Activated T-helper 9 cell treated with anti-CD3 and anti-CD28 coated beads, Interleukin-2, amount 50 U/mL, for 16 hours (primary cell): Measurements from ENCODE around the gene DNM2.
"Not testable (repeated sequence)": the region's sequence is repeated elsewhere in the genome, so short reads cannot be mapped to it uniquely, and the experiment has no call there.

Experiments
- DNase-seq: peaks from one replicate; pipeline ENCODE4 v3.0.0-alpha.2; 2020; ENCODE audit warnings: low read depth

Gene DNM2

DNA sequence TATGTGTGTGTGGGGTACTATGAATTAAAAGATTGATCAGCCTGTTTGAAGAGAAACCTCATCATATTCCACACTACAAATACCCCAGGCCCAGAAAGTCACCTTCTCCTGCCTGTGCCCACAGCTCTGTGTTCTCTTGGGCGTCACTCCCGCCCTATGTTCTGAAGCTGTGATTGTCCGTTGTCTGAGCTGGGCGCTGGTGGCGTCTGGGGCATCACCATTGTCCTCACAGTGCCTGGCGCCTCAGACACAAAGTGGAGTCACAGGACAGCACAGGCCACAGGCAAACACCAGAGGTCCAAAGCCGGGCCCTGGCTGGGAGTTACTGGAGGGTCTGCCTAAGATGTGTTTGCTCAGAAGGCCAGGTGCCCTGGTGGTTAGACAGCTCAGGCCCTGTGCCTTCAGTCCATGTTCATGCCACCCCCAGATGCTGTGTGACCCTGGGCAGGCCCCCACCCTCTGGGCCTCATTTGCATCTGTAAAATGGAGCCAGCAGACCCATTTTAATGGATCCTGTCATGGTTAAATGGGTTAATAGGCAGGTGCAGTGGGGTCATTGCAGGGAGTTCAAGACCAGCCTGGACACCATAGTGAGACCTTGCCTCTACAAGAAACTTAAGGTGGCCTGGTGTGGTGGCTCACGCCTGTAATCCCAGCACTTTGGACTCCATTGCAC, 34.5 kb downstream of the DNM2 start:
- DNase-seq: no peak

DNA sequence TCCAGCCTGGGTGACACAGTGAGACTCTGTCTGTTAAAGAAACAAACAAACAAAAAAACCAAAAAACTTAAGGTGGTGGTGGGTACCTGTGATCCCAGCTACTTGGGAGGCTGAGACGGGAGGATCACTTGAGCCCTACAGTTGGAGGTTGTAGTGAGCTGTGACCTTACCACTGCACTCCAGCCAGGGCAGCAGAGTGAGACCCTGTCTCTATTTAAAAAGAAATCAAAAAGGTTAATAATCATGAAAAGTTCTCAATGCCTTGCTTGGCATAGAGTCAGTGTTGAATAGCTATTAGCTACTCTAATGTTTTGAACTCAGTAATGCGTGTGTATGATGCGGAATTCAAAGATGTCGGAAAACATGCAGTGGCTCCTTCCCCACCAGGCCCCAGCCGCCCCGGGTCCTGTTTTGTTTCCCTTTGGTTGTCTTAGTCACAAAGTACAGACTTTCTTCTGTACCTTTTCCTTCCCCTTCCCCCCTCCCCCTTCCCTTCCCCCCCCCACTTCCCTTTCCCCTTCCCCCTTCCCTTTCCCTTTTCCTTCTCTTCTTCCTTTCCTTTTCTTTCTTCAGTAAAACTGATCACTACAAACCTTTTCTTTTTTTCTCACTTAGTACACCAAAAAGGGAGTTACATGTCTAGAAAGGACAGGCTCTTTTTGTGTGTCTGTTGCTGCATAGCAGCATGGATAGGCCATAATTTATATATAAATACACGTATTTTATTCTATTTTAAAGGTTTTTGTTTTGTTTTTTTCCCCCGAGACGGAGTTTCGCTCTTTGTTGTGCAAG, 35.2 kb downstream of the DNM2 start:
- DNase-seq: no peak

DNA sequence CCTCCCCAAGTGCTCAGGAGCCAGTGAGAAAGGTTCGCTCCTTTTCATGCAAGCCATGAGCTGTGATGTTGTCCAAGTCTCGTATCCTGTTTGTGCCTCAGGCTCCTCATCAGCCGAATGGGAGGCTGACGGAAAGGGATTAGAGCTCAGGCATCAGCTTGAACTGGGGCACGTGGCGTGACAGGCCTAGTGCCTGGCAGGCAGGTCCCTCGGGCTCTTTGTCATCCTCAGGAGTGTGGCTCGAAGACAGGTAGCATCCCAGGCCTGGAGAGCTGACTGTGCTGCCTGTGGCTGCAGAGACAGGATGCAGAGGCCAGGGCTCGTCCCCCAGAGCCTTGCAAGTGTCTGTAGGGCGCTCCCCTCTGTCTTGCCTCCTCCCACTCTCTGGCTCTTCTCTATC, 38.5 kb downstream of the DNM2 start:
- no peak for DNase-seq

DNA sequence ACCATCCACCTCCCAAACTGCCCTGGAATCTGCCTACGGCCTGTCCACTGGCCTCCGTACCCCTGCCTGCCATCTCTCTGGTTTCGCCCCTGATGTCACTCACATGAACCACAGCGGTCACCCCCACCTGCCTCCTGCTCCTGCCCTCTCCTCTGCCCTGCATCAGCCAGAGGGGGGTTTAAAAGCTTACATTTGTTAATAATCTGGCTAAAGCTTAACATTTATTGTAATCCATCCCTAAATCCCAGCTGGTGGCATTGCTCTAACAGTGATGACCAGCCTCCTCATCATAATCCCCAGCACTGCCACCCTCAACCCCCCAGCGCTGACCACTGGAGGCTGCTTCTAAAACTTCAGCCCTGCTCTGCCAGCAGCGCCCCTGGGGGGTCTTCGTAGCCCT, 38.9 kb downstream of the DNM2 start:
- DNase-seq: no peak

DNA sequence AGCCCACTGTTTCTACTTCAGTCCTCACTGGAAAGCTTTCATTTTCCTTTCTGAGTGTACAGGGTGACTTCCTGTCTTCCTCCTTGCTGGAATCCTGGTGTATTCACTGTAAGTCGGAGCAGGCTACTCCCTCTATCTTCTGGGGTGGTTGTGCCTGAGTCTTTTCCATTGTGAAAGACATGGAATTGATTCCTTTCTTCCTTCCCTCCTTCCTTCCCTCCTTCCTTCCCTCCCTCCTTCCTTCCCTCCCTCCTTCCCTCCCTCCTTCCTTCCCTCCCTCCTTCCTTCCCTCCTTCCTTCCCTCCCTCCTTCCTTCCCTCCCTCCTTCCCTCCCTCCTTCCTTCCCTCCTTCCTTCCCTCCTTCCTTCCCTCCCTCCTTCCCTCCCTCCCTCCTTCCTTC, 40.2 kb downstream of the DNM2 start:
- not testable (repeated sequence) for DNase-seq

DNA sequence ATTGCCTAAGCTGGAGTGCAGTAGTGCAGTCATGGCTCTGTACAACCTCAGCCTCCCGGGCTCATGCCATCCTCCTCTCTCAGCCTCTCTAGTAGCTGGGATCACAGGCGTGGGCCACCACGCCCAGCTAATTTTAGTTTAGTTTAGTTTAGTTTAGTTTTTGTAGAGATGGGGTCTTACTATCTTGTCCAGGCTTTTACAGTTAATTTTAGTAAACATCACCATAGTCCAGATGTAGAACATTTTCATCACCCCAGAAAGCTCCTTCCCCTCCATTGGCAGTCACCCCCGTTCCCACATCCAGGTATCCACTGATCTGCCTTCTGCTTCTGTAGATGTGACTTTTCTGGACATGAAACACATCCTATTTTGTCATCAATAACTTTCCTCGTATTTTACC, 41.1 kb downstream of the DNM2 start:
- no peak for DNase-seq

DNA sequence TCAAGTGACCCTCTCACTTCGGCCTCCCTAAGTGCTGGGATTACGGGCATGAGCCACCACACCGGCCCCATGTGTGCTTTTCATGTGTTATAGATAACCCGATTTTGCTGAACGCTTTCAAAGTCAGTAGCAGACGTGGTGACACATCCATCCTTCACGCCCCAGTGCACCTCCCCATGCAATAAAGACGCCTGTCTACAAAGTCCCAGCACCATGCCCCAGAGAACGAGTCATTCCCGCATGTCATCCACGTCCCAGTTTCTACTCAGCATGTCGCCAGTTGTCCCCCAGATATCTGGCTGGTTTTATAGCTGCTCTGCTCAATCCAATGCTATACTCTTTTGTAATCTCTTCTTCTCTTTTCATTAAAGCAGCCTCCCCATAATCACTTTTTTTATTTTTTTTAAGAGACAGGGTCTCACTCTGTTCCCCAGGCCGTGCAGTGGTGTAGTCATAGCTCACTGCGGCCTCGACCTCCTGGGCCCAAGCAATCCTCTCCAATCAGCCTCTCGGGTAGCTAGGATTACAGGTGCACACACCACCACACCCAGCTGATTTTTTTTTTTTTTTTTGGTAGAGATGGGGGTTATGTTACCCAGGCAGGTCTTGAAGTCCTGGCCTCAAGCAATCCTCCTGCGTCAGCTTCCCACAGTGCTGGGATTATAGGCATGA, 42.5 kb downstream of the DNM2 start:
- peak; percentile 9 for DNase-seq

DNA sequence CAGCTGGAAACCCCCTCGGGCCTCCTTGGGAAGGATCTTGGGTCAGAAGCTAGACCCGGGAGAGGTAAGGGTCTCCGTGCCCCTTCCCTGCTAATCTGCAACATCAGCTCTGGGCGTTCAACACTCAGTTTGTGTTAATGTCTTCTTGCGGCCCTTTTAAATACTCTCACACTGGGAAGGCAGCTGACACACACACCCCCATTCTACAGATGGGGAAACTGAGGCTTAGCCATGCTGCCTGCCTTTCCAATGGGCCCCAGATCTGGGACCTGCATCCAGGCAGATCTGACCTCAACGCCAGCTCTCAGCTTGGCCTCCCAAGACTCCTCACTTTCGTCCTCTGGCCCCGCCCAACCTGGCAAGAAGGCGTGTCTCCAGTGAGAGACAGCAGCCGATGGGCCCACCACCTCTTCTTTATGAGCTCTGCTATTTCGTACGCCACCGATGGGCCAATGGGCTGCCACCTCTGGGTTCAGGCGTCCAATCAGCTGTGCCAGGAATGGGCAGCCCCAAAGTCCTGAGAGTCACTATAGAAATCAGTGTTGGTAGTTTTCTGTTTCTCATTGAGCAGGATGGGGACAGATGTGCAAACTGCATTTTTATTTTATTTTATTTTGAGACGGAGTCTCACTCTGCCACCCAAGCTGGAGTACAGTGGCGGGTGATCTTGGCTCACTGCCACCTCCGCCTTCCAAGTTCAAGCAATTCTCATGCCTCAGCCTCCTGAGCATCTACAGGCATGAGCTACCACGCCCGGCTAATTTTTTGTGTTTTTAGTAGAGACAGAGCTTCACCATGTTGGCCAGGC, 43.8 kb downstream of the DNM2 start:
- DNase-seq: no peak

DNA sequence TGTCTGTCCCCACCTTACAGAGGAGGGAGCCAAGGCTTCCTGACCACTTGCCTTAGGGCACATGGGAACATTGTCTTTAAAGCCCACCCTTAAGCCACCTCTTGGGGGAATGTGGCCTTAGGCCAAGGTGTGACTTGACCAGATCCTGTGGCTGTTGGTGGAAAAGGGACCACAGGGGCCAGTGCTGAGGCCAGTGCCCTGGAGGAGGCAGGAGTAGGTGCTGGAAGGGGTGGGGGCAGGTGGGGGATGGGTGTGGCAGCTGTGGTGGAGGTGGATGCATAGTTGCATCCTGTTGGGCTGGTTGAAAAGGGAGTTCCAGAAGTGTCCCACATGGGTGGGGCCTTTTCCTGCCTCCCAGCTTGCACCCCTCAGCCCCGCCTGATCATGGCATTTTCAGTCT, 44.8 kb downstream of the DNM2 start:
- DNase-seq: no peak

DNA sequence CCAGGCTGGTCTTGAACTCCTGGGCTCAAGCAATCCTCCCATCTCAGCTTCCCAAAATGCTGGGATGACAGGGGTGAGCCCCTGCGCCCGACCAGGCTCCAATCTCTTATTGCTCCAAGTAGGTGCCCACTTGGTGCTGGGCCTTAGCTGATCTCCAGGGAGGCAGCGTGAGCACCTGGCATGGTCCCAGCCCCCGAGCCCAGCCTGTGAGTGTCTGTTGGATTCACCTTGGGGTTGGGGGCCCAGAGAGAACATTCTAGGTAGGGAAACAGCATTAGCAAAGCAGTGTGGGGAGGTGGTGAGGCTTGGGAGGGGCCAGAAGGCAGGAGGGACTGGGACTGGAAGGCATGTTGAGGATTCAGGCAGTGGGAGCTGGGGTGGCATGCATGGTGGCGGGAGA, 45.5 kb downstream of the DNM2 start:
- no peak for DNase-seq

DNA sequence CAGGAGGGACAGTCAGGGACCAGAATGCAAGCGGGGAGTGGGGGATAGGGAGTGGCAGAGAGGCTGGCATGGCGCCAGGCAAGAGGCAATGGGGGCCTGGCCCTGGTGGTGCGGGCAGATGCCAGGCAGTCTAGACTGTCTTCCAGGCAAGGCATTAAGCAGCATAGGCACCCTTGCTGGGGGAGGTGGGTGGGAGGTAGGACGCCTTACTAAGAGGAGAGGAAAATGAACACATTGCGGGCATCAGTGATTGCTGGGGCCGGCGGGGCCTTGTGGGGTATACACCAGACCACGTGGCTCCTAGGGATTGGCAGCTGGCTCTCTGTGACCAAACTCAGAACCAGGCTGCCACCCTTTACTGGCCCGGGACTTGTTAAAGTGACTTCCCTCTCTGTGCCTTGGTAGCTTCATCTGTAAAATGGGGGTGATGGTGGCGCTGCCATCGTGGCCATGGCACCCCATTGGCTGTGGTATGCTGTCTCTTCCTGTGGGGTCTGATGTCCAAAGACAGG, 46.0 kb downstream of the DNM2 start:
- no peak for DNase-seq

DNA sequence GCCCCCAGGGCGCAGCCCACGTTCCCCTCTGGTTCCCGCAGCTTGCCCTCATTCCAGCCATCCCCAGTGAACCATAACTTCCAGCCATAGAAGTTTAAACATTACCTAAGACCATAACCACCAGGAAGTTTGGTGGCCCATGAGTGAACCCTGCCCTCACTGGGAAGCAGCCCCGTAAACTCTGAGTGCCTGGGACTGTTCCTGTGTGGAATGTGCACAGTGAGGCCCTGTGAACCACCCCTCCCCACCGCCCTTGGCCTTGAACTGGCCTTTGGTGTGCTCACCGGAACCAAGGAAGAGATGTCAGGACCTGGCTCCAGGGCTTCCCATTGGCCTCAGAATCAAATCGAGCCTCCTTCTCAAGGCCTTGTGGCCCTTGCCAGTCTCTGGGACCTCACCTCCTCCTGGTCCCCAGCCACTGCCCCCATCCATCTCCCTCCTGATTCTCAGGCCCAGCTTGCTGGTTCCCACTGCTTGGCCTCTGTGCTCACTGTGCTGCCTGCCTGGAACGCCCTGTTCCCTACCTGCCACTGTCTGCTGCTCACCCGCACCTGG, 46.5 kb downstream of the DNM2 start:
- DNase-seq: no peak

DNA sequence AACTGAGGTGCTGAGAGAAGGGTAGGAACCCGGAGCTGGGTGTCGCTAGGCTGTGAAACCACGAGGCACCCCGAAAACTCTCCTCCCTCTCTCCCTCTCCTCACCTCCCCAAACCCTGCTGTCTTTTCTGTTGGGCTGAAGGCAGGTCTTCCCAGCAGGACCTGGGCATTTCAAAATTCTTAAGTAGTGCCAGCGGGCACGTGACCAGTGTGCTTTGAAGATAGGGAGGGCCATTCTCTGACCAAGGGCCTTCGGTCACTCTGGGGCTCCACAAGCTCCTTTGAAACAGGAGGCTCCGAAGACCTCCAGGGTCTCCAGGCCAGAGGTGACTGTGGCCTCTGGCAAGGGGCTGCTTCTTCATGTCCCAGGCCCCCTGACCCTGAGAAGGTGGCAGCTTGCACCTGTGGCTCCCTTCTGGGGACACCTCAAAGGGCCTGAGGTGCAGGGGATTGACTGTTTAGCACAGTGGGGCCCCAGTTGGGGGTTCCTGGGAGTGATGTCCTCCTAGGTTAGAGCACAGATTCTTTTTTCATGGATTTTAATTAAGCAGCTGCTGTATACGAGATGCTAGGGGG, 48.3 kb downstream of the DNM2 start:
- DNase-seq: no peak

DNA sequence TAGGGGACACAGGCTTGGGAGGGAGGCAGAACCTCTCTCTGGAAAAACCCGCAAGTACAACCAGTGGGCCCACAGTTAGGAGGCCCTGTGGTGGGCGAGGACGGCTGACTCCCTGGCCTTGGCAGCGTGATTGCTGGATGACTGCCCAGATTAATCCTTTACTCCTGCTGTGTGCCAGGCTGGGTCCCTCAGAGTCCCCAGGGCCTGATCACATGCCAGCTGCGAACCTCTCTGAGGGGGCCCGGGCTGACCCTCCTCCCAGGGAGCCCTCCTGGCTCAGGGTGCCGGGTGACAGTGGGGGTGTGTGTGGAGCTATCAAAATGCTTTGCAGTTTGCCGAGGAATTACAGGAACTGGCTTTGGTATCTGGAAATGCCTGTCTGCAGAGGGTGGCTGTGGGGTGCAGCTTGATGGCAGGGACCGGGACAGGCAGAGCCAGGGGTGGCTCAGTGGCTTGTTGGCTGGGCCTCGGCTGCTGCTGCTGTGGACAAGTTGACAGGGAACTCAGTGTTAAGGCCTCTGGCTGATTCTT, 48.9 kb downstream of the DNM2 start:
- DNase-seq: no peak

DNA sequence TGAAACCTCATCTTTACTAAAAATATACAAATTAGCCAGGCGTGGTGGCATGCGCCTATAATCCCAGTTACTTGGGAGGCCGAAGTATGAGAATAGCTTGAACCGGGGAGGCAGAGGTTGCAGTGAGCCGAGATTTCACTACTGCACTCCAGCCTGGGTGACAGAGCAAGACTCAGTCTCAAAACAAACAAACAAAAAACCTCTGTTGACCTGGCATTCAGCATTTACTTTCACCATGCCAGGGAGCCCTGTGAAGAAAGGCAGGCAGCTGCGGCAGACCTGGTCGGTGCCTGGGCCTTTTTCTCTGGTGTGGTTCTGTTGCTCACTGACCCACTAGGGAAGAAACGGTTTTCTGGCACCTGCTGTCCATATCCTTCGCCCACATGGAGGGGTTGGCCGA, 49.8 kb downstream of the DNM2 start:
- DNase-seq: no peak

DNA sequence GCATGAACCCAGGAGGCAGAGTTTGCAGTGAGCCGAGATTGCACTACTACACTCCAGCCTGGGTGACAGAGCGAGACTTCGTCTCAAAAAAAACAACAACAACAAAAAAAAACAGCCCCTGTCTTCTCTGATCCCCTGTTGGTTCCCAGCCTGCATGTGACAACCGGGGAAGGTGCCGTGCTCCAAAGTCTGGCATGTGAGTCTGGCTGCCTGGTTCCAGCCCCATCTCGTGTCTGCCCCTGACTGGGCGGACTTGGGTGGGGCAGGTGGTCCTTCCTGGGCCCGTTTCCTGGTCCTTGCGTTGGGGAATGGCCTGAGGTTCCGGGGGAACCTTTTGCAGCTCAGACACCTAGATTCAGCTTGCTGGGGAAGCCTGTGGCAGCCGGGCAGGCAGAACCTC, 50.5 kb downstream of the DNM2 start:
- no peak for DNase-seq

DNA sequence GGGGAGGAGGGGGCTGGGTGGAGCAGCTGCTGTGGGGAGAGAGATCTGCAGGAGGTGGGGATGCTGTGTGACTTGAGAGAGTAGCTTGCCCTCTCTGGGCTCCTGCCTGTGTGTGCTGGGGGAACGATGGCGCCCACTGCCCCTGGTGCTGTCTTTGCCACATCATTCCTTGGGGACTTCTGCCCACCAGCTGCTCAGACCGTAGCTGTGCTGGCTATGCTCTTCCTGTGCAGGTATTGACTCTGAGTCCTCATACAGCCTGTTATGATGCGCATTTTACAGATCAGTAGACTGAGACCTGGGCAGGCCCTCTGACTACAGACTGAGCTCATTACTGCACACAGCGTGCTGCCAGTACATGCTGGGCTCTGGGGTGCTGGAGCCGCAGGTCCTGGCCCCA, 51.1 kb downstream of the DNM2 start:
- no peak for DNase-seq

DNA sequence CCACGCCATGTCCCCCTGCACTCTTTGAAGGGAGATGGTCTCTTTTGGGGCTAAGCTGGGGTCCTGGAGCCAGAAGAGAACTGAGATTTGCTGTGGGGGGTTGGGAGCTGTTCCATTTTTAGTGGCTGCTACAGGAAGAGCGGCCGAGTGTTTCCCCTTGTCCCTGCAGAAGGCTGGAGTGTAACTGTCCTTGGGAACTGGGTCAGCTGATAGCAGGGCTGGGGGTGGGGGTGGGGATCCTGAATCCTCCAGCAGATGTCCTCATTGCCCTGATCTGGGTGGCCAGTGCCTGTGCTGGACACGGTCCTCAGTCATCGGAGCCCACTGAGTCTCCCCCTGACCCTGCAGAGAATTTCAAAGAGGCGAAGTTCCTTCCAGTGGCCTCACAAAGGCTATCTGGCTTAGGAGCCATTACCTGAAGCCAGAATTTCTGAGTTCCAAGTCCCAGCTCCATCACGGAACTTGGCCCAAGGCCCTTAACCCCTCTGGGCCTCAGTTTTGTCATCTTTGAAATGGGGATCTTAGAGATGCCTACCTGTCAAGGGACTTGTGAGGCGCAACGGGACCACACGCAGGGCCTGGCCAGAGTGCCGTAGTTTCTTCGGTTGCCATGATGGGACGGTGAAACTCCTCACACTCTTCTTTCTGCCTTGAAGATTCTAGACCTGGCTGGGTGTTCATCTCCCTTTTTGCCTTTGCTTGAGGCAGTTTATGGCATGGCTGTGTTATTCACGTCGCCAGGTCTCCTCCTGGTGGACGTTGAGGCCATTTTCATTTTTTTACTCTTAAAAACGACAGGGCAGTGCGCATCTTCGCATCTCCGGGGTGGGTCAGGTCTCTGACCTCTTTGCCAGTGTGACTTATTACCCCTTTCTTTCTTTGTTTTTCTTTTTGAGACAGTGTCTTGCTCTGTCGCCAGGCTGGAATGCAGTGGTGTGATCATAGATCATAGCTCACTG, 51.9 kb downstream of the DNM2 start:
- DNase-seq: no peak

DNA sequence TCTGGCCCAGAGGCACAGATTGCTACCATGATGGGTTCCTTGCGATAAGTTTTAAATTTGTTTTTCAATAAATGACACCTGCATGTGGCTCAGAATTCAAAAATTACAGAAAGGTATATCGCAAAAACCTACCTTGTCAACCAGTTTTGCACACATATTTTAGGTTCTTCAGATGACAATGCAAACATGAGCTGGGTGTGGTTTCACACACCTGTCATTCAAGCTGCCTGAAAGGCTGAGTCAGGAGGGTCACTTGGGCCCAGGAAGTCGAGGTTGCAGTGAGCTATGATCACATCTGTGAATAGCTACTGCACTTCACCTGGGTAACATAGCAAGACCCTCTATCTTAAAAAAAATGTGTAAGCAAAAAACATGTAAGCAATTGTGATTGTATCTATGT, 56.1 kb downstream of the DNM2 start:
- no peak for DNase-seq

DNA sequence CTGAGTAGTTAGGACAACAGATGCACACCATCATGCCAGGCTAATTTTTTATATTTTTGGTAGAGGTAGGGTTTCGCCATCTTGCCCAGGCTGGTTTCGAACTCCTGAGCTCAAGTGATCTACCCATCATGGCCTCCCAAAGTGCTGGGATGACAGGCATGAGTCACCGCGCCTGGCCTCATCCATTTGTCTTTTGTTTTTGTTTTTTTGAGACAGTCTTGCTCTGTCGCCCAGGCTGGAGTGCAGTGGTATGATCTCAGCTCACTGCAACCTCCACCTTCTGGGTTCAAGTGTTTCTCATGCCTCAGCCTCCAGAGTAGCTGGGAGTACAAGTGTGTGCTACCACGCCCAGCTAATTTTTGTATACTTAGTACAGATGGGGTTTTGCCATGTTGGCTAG, 57.0 kb downstream of the DNM2 start:
- DNase-seq: no peak
